Liver (tissue), 9 donors: ENCODE data around the gene USP47. TPM values are rescaled to one million over a fixed set of nuclear protein-coding genes. Genes with fewer than 3 reads are reported as not detected.

Source experiments
- DNase-seq: peaks from one replicate; pipeline ENCODE4 v3.0.0-alpha.2; 2017; ENCODE audit warnings: low spot score
- H3K27ac ChIP-seq, 2 donors: one replicate each; pipeline ENCODE4 v1.7.0; 2013; ENCODE audit warnings: inconsistent platforms in 2 of 2, low read length in 2 of 2, control low read depth in 1 of 2, low read depth in 1 of 2, mild to moderate bottlenecking in 1 of 2
- H3K27me3 ChIP-seq, 4 donors: one replicate each; pipeline versions ENCODE4 v1.6.1 to v1.7.0; 2013; ENCODE audit warnings: low read length in 3 of 4, inconsistent platforms in 1 of 4, mild to moderate bottlenecking in 1 of 4, moderate library complexity in 1 of 4; ENCODE audit not compliant: control insufficient read depth in 4 of 4, insufficient read depth in 4 of 4
- H3K36me3 ChIP-seq, 4 donors: one replicate each; pipeline versions ENCODE4 v1.6.1 to v1.7.0; 2013; ENCODE audit warnings: low read length in 3 of 4, mild to moderate bottlenecking in 3 of 4, low read depth in 1 of 4, moderate library complexity in 1 of 4; ENCODE audit not compliant: control insufficient read depth in 4 of 4, insufficient read depth in 3 of 4
- H3K4me1 ChIP-seq, 4 donors: one replicate each; pipeline versions ENCODE4 v1.6.1 to v1.7.0; 2013; ENCODE audit warnings: low read length in 3 of 4, mild to moderate bottlenecking in 3 of 4, moderate library complexity in 1 of 4; ENCODE audit not compliant: control insufficient read depth in 4 of 4, insufficient read depth in 4 of 4
- H3K4me3 ChIP-seq, 3 donors: one replicate each; pipeline versions ENCODE4 v1.6.1 to v1.7.0; 2013; ENCODE audit warnings: low read length in 3 of 3, control low read depth in 1 of 3, low read depth in 1 of 3, mild to moderate bottlenecking in 1 of 3
- H3K9ac ChIP-seq, 2 donors: one replicate each; pipeline ENCODE4 v1.7.0; 2013; ENCODE audit warnings: low read length in 2 of 2, mild to moderate bottlenecking in 2 of 2, moderate library complexity in 2 of 2, control low read depth in 1 of 2, low read depth in 1 of 2
- H3K9me3 ChIP-seq, 4 donors: one replicate each; pipeline versions ENCODE4 v1.6.1 to v1.7.0; 2013; ENCODE audit warnings: low read length in 3 of 4; ENCODE audit not compliant: control insufficient read depth in 4 of 4
- EGR1 ChIP-seq, 2 donors: IDR thresholded peaks; 2 replicates each; pipeline ENCODE4 v1.6.1; 2016 to 2018; ENCODE audit warnings: antibody characterized with exemption in 2 of 2, low read depth in 2 of 2
- FOXA1 ChIP-seq: IDR thresholded peaks from 2 replicates; pipeline ENCODE4 v1.6.1; 2016; ENCODE audit warnings: antibody characterized with exemption
- FOXA2 ChIP-seq: IDR thresholded peaks from 2 replicates; pipeline ENCODE4 v1.6.1; 2016; ENCODE audit warnings: antibody characterized with exemption
- GABPA ChIP-seq, 2 donors: IDR thresholded peaks in 1 of 2; conservative IDR thresholded peaks in 1 of 2; 2 replicates each; pipeline ENCODE4 v1.6.1; 2016; ENCODE audit warnings: antibody characterized with exemption in 2 of 2, mild to moderate bottlenecking in 1 of 2, moderate library complexity in 1 of 2
- HNF4A ChIP-seq, 2 donors: conservative IDR thresholded peaks; 2 replicates each; pipeline ENCODE4 v1.6.1; 2016; ENCODE audit warnings: antibody characterized with exemption in 2 of 2, mild to moderate bottlenecking in 2 of 2
- HNF4G ChIP-seq: IDR thresholded peaks from 2 replicates; pipeline ENCODE4 v1.6.1; 2016; ENCODE audit warnings: antibody characterized with exemption
- JUND ChIP-seq, 2 donors: IDR thresholded peaks; 2 replicates each; pipeline ENCODE4 v1.6.1; 2016; ENCODE audit warnings: antibody characterized with exemption in 2 of 2
- NR2F2 ChIP-seq: IDR thresholded peaks from 2 replicates; pipeline ENCODE4 v1.6.1; 2016; ENCODE audit warnings: antibody characterized with exemption
- RAD21 ChIP-seq, 2 donors: IDR thresholded peaks; 2 replicates each; pipeline ENCODE4 v1.6.1; 2016; ENCODE audit warnings: antibody characterized with exemption in 2 of 2, mild to moderate bottlenecking in 2 of 2
- RXRA ChIP-seq, 2 donors: IDR thresholded peaks; 2 replicates each; pipeline ENCODE4 v1.6.1; 2017 to 2018; ENCODE audit warnings: antibody characterized with exemption in 2 of 2, mild to moderate bottlenecking in 1 of 2
- SP1 ChIP-seq: IDR thresholded peaks from 2 replicates; pipeline ENCODE4 v1.6.1; 2018; ENCODE audit warnings: antibody characterized with exemption, mild to moderate bottlenecking
- TAF1 ChIP-seq: conservative IDR thresholded peaks from 2 replicates; pipeline ENCODE4 v1.6.1; 2016; ENCODE audit warnings: antibody characterized with exemption, mild to moderate bottlenecking
- YY1 ChIP-seq: IDR thresholded peaks from 2 replicates; pipeline ENCODE4 v1.6.1; 2016; ENCODE audit warnings: antibody characterized with exemption, mild to moderate bottlenecking
- WGBS: extraction: QIAGEN DNeasy Blood & Tissue Kit; methylation state at CpG from one replicate; pipeline ENCODE4 v1.1.7; 2013; 5-methylcytosine and 5-hydroxymethylcytosine counted together
- polyA plus RNA-seq, 2 donors: library from polyadenylated mRNA; stranded (reverse) in 1 of 2; unstranded in 1 of 2; fragments of 200-250 nt in 1 of 2; fragments of >200 nt in 1 of 2; fragmentation: Nextera tagmentation in 1 of 2; extraction: Ambion mirVana in 1 of 2; gene quantifications; one replicate each; pipeline versions ENCODE4 v1.2.1 to v1.2.3, GENCODE V29; 2013 to 2015
- total RNA-seq, 2 donors: library from RNA; depleted of rRNA; stranded (reverse); fragments of >200 nt; gene quantifications; one replicate each; pipeline ENCODE4 v1.2.3, GENCODE V29; 2014
- TF ChIP-seq, protein P1 (sequence below): IDR thresholded peaks from 2 replicates; pipeline ENCODE4 v1.6.1; 2016; ENCODE audit warnings: antibody characterized with exemption
- TF ChIP-seq, protein P2 (sequence below): IDR thresholded peaks from 2 replicates; pipeline ENCODE4 v1.6.1; 2016; ENCODE audit warnings: antibody characterized with exemption
- TF ChIP-seq, protein P3 (sequence below): IDR thresholded peaks from 2 replicates; pipeline ENCODE4 v1.6.1; 2016; ENCODE audit warnings: antibody characterized with exemption
- TF ChIP-seq, protein P4 (sequence below): fragments of 150-350 bp; IDR thresholded peaks from 2 replicates; pipeline ENCODE4 v1.5.1; 2017; ENCODE audit warnings: improper control_type of control experiment, low read depth, low read length; ENCODE audit not compliant: missing input control
- TF ChIP-seq, protein P5 (sequence below): IDR thresholded peaks from 2 replicates; pipeline ENCODE4 v1.6.1; 2016; ENCODE audit warnings: antibody characterized with exemption, mild to moderate bottlenecking
- donor health status: healthy.
- donor health status: healthy.
- donor health status: healthy.
- donor health status: healthy.
- donor health status: healthy.

USP47 gene
- total and polyA plus RNA-seq, 4 donors: 14.9 to 55.1 (median 32.2) TPM

DNA sequence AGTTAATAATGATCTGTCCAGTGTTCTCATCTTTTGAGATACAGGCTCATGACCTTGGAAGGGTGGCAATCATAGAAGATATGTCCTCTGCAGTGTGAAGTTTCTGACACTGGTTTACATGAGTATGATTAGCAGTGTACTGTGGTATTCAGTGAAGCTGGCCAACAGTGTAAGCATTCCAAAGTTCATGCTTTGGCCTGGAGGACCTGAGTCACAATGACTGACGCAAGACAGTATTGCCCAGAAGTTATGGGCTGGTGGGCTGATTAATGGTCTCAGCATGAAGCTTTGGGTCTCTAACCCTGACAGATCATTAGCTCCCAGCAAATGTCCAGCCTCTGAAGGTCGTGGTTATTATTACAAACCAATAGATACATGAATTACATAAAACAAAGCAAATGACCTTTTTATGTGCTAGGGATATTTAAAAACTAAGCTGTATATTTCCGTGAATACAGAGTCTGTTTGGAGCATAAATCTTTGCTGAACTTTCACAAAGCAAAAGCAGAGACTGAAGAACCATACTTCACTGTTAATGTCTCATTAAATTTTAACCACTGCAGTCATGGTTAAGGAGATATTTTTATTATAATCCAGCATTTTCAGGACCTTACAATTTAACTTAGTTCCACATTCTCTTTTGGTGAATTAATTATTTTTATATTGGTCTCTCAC lies 28.3 kb upstream of the USP47 start:
- Histone ChIP-seq H3K4me1 (peaks cover 0 to 20% (median 6%) of the 10 kb centered on the region in 4 donors), H3K4me3 (no peak overlapping the region), H3K27me3 (no peaks in the 10 kb centered on the region), H3K36me3 (no peaks in the 10 kb centered on the region), H3K27ac (peak overlapping the region; percentile 87), H3K9me3 (no peaks in the 10 kb centered on the region), H3K9ac (peak overlapping the region in 1 of 2 donors; percentile 49)
- TF ChIP-seq SP1 (peak; percentile 98), NR2F2 (peak; percentile 65), RXRA (IDR thresholded peaks at IDR 0.05) (peak; percentile 75 to 80), HNF4A (conservative IDR thresholded peaks at IDR 0.05) (peak; percentile 97 to 98), HNF4G (peak; percentile 92), RAD21 (IDR thresholded peaks at IDR 0.05) (peak; percentile 25 to 51), TAF1 (no peak), GABPA (IDR thresholded peaks at IDR 0.05 in 1 of 2, conservative IDR thresholded peaks at IDR 0.05 in 1 of 2) (no peak), EGR1 (IDR thresholded peaks at IDR 0.05; ENCODE audit: low read depth in 2 of 2) (peak; percentile 63 to 92), JUND (IDR thresholded peaks at IDR 0.05) (peak; percentile 99 to 100), YY1 (peak; percentile 76), FOXA1 (peak; percentile 26), FOXA2 (peak; percentile 61)
- TF ChIP-seq, protein P1, sequence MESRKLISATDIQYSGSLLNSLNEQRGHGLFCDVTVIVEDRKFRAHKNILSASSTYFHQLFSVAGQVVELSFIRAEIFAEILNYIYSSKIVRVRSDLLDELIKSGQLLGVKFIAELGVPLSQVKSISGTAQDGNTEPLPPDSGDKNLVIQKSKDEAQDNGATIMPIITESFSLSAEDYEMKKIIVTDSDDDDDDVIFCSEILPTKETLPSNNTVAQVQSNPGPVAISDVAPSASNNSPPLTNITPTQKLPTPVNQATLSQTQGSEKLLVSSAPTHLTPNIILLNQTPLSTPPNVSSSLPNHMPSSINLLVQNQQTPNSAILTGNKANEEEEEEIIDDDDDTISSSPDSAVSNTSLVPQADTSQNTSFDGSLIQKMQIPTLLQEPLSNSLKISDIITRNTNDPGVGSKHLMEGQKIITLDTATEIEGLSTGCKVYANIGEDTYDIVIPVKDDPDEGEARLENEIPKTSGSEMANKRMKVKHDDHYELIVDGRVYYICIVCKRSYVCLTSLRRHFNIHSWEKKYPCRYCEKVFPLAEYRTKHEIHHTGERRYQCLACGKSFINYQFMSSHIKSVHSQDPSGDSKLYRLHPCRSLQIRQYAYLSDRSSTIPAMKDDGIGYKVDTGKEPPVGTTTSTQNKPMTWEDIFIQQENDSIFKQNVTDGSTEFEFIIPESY: peak; percentile 41
- TF ChIP-seq, protein P2, sequence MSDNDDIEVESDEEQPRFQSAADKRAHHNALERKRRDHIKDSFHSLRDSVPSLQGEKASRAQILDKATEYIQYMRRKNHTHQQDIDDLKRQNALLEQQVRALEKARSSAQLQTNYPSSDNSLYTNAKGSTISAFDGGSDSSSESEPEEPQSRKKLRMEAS: no peak
- TF ChIP-seq, protein P3, sequence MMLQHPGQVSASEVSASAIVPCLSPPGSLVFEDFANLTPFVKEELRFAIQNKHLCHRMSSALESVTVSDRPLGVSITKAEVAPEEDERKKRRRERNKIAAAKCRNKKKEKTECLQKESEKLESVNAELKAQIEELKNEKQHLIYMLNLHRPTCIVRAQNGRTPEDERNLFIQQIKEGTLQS: peak; percentile 98
- TF ChIP-seq, protein P4, sequence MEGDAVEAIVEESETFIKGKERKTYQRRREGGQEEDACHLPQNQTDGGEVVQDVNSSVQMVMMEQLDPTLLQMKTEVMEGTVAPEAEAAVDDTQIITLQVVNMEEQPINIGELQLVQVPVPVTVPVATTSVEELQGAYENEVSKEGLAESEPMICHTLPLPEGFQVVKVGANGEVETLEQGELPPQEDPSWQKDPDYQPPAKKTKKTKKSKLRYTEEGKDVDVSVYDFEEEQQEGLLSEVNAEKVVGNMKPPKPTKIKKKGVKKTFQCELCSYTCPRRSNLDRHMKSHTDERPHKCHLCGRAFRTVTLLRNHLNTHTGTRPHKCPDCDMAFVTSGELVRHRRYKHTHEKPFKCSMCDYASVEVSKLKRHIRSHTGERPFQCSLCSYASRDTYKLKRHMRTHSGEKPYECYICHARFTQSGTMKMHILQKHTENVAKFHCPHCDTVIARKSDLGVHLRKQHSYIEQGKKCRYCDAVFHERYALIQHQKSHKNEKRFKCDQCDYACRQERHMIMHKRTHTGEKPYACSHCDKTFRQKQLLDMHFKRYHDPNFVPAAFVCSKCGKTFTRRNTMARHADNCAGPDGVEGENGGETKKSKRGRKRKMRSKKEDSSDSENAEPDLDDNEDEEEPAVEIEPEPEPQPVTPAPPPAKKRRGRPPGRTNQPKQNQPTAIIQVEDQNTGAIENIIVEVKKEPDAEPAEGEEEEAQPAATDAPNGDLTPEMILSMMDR: no peak
- TF ChIP-seq, protein P5, sequence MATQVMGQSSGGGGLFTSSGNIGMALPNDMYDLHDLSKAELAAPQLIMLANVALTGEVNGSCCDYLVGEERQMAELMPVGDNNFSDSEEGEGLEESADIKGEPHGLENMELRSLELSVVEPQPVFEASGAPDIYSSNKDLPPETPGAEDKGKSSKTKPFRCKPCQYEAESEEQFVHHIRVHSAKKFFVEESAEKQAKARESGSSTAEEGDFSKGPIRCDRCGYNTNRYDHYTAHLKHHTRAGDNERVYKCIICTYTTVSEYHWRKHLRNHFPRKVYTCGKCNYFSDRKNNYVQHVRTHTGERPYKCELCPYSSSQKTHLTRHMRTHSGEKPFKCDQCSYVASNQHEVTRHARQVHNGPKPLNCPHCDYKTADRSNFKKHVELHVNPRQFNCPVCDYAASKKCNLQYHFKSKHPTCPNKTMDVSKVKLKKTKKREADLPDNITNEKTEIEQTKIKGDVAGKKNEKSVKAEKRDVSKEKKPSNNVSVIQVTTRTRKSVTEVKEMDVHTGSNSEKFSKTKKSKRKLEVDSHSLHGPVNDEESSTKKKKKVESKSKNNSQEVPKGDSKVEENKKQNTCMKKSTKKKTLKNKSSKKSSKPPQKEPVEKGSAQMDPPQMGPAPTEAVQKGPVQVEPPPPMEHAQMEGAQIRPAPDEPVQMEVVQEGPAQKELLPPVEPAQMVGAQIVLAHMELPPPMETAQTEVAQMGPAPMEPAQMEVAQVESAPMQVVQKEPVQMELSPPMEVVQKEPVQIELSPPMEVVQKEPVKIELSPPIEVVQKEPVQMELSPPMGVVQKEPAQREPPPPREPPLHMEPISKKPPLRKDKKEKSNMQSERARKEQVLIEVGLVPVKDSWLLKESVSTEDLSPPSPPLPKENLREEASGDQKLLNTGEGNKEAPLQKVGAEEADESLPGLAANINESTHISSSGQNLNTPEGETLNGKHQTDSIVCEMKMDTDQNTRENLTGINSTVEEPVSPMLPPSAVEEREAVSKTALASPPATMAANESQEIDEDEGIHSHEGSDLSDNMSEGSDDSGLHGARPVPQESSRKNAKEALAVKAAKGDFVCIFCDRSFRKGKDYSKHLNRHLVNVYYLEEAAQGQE: peak; percentile 87
- no peak for DNase-seq
- 26% methylated on average over 3 of the region's 3 CpGs for WGBS
